ENCODE measurements around the gene TYK2. TPM values are rescaled to one million over a fixed set of nuclear protein-coding genes. Genes with fewer than 3 reads are reported as not detected.
"Not testable (repeated sequence)": the region's sequence is repeated elsewhere in the genome, so short reads cannot be mapped to it uniquely, and the experiment has no call there.

TYK2 gene
- total RNA-seq, 4 donors from 2014 or later = 138 to 531 (median 246) TPM

DNA sequence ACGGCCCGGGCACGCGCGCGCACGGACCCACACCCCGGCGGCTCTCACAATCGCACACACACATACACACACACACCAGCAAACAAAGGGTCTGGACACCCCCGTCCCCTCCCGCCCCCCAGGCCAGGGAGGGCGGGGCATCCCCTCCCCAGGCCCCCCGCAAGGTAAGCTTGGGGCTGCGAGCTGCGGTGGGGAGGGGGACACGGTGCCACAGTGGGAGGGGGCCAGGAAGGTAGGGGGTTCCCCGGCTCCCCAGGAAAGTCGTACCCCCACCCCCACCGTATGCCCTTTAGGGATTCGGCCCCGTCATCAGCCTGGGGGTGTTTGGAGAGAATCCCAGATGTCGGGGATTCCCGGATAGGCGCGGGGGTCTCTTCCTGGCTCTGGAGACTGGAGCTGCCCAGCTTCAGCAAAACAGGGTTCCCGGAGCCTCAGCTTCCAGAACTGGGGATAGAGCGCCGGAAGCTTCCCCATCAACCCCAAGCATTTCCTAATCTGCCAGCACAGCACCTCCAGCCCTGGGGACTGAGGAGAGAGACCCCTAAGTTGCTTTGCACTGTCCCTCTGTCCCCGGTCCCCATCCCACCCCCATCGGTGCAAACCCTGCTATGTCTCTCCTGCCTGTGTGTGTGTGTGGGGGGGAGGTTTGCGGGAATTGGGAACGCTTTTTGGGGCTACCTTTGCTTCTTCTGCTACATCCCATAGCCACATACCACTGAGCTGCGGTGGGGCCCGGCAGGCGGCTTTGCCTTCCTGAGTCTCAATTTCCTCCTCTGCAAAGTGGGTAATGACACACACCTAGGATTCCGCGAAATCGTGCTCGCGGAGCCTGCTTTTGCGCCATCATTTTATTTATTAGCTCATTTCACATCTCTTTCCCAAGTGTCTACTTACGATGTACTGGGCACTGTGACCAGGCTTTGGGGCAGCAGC lies 24.8 kb upstream of the TYK2 start:
- Histone ChIP-seq H3K27ac (peak overlapping the region in 2 of 4 donors; percentile 72 to 73), H3K9me3 (no peaks in the 10 kb centered on the region), H3K4me1 (peaks cover 5 to 42% (median 27%) of the 10 kb centered on the region in 4 donors), H3K27me3 (peaks cover 0 to 13% of the 10 kb centered on the region in 2 donors), H3K4me3 (peak overlapping the region; percentile 79 to 96 (median 84)), H3K36me3 (no peaks in the 10 kb centered on the region)
- DNase-seq = no peak
- TF ChIP-seq, protein P1, sequence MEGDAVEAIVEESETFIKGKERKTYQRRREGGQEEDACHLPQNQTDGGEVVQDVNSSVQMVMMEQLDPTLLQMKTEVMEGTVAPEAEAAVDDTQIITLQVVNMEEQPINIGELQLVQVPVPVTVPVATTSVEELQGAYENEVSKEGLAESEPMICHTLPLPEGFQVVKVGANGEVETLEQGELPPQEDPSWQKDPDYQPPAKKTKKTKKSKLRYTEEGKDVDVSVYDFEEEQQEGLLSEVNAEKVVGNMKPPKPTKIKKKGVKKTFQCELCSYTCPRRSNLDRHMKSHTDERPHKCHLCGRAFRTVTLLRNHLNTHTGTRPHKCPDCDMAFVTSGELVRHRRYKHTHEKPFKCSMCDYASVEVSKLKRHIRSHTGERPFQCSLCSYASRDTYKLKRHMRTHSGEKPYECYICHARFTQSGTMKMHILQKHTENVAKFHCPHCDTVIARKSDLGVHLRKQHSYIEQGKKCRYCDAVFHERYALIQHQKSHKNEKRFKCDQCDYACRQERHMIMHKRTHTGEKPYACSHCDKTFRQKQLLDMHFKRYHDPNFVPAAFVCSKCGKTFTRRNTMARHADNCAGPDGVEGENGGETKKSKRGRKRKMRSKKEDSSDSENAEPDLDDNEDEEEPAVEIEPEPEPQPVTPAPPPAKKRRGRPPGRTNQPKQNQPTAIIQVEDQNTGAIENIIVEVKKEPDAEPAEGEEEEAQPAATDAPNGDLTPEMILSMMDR (IDR thresholded peaks at IDR 0.05) = no peak
- no peak for TF ChIP-seq POLR2A (IDR thresholded peaks at IDR 0.05)

DNA sequence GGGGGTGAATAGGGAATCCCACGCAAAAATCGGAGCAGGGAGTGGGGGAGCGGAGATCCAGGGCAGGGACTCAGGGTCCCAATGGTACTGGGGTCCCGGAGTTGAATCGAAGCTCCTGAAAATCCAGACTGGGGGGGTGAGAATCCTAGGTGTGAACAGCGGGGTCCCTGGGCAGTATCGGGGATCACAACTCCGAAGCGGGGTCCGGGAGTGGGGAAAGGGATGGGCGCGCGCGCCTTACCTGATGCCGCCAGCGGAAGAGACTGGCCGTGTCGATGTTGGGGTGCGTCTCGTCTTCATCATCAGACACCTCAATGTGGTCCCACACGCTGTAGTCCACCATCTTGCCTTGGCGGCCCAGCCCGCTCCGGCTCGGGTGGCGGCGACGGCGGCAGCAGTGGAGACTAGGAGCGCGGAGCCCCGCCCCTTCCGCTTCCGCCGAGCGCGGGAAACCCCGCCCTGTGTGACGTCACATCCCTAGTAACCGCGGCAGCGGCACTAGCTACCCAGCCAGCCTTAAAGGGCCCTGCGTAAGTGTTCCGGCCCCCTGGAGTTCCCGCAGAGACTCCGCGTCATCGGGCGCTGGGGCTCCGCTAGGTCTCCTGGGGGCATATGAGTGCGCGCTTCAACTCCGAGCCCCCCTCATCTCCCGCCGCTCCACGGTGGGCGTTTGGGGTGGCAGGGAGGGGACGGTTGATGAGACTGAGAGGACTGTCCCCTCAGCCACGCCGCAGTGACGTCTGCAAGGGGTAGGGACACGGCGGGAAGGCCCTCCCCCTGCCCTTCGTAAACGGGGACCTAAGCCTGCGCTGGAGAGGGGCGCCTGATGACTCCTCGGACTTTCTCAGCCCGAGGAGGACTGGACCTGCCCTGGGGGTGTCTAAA lies 23.0 kb upstream of the TYK2 start, which contains the start of gene CDC37:
CDC37 (minus strand) TSS at position 406 of the 885 bp plus-strand sequence; CDS start at position 343, 63 bp downstream.
- peak within 1 kb of the TSS; percentile 72 to 86 (median 79) for H3K27ac ChIP-seq
- H3K27me3 ChIP-seq = peaks cover 0 to 13% of the 10 kb centered on the region in 2 donors
- peaks cover 0 to 4% (median 0%) of the 10 kb centered on the region in 3 donors for H3K36me3 ChIP-seq
- H3K4me3 ChIP-seq = peak within 1 kb of the TSS; percentile 79 to 96 (median 84)
- TF ChIP-seq, protein P1 (IDR thresholded peaks at IDR 0.05) = no peak
- TF ChIP-seq POLR2A (IDR thresholded peaks at IDR 0.05) = peak; percentile 57 to 78
- H3K9me3 ChIP-seq = no peaks in the 10 kb centered on the region
- peak; percentile 96 to 99 (median 99) for DNase-seq
- H3K4me1 ChIP-seq = peaks cover 5 to 43% (median 20%) of the 10 kb centered on the region in 4 donors

DNA sequence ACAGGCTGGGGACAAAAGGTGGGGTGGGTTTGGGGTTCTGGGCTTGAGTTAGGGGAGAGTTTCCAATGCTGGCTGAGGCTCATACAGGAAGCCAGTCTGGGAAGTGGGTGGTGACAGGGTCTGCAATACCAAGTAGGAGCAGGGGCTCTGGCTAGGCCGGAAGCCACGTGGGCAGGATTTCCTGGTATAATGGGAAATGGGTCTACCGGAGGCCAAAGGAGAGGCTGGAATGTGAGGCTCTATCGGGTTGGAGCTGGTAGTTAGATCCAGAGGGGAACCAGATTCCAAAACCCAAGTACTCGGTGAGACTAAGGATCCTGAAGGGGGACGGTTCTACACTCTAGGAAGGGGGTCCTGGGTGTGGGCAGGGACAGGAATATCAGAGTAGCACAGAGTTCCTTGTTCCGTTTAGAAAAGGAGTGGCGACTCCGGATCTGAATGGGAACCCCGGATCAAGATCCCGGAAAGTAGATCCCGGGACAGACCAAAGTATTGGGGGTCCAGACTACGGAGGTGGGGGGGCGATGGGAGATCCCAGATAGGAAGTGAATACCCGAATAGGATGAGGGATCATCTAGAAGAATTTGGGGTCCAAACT lies 22.2 kb upstream of the TYK2 start:
- peaks cover 2 to 43% (median 15%) of the 10 kb centered on the region in 4 donors for H3K4me1 ChIP-seq
- H3K27me3 ChIP-seq = peaks cover 0 to 13% of the 10 kb centered on the region in 2 donors
- no peak for DNase-seq
- H3K27ac ChIP-seq = peak overlapping the region; percentile 72 to 86 (median 79)
- no peaks in the 10 kb centered on the region for H3K9me3 ChIP-seq
- peaks cover 0 to 4% (median 0%) of the 10 kb centered on the region in 3 donors for H3K36me3 ChIP-seq
- peak overlapping the region; percentile 79 to 96 (median 84) for H3K4me3 ChIP-seq
- TF ChIP-seq, protein P1 (IDR thresholded peaks at IDR 0.05) = no peak
- no peak for TF ChIP-seq POLR2A (IDR thresholded peaks at IDR 0.05)

DNA sequence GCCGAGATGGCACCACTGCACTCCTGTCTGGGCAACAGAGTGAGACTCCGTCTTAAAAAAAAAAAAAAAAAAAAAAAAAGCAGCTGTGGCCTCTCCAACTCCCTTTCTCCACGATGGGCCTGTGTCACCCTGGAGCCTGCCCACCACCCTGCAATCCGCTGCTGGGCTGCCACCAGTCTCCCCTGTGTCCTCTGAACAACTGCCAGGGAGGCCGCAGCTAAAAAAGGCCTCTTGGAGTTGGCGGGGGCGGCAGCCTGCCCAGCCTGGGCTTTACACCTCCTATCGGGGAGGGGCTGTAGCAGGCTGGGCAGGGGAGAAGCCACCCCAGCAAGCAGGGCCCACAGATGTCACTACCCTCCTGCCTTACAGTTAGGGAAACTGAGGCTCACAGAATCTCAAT lies 19.5 kb upstream of the TYK2 start:
- no peak for DNase-seq
- Histone ChIP-seq H3K27me3 (peaks cover 0 to 1% of the 10 kb centered on the region in 2 donors), H3K27ac (no peak overlapping the region), H3K4me3 (no peak overlapping the region), H3K4me1 (peaks cover 2 to 33% (median 13%) of the 10 kb centered on the region in 4 donors), H3K36me3 (peaks cover 0 to 22% (median 0%) of the 10 kb centered on the region in 3 donors), H3K9me3 (no peaks in the 10 kb centered on the region)
- TF ChIP-seq, protein P1 (IDR thresholded peaks at IDR 0.05) = no peak
- no peak for TF ChIP-seq POLR2A (IDR thresholded peaks at IDR 0.05)

DNA sequence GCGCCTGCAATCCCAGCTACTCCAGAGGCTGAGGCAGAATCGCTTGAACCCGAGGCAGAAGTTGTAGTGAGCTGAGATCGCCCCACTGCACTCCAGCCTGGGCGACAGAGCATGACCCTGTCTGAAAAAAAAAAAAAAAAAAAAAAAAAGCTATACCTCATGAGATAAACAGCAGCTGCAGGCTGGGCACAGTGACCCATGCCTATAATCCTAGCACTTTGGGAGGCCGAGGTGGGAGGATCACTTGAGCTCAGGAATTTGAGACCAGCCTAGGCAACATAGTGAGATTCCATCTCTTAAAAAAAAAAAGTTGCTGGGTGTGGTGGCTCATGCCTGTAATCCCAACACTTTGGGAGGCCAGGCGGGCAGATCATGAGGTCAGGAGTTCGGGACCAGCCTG lies 19.0 kb upstream of the TYK2 start:
- not testable (repeated sequence) for H3K27ac ChIP-seq, H3K27me3 ChIP-seq, H3K4me3 ChIP-seq, DNase-seq, H3K9me3 ChIP-seq
- H3K4me1 ChIP-seq = peaks cover 2 to 27% (median 10%) of the 10 kb centered on the region in 4 donors
- peaks cover 0 to 27% (median 0%) of the 10 kb centered on the region in 3 donors for H3K36me3 ChIP-seq
